Measurements from ENCODE around the gene PPL.

DNA sequence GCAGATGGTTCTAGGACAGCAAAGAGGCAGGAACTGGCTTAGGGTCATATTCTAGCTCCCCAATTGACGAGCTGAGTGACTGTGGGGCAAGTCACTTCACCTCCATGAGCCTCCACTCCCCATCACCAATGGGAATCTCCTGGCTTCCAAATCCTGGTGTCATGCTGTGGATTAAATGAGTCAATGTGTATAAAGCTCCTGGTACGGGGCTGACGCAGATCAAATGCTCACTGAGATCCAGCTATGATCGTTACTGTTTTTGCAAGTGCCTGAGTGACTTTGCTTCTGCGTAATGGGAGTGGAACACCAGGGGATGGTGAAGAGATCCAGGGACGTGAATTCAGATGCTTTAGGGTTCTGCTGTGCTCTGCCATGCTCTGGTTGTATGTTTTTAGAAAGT is 23.6 kb upstream of the PPL start:
- TF ChIP-seq, protein P1, sequence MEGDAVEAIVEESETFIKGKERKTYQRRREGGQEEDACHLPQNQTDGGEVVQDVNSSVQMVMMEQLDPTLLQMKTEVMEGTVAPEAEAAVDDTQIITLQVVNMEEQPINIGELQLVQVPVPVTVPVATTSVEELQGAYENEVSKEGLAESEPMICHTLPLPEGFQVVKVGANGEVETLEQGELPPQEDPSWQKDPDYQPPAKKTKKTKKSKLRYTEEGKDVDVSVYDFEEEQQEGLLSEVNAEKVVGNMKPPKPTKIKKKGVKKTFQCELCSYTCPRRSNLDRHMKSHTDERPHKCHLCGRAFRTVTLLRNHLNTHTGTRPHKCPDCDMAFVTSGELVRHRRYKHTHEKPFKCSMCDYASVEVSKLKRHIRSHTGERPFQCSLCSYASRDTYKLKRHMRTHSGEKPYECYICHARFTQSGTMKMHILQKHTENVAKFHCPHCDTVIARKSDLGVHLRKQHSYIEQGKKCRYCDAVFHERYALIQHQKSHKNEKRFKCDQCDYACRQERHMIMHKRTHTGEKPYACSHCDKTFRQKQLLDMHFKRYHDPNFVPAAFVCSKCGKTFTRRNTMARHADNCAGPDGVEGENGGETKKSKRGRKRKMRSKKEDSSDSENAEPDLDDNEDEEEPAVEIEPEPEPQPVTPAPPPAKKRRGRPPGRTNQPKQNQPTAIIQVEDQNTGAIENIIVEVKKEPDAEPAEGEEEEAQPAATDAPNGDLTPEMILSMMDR (IDR thresholded peaks at IDR 0.05; ENCODE audit: extremely low read depth in 1 of 2, insufficient read depth in 1 of 2, low read depth in 1 of 2, low read length in 2 of 2), result no peak
- no peak for TF ChIP-seq POLR2A (IDR thresholded peaks at IDR 0.05; ENCODE audit: low read depth, low read length)
- no peak for TF ChIP-seq JUN (IDR thresholded peaks at IDR 0.05; ENCODE audit: borderline replicate concordance, insufficient read depth, insufficient read length, low read depth)
- no peak for TF ChIP-seq POLR2AphosphoS5 (IDR thresholded peaks at IDR 0.05; ENCODE audit: insufficient read depth, low read depth, low read length)
- no peak for TF ChIP-seq EZH2 (IDR thresholded peaks at IDR 0.05; ENCODE audit: borderline replicate concordance, low read depth, low read length, severe bottlenecking)
- TF ChIP-seq, protein P2, sequence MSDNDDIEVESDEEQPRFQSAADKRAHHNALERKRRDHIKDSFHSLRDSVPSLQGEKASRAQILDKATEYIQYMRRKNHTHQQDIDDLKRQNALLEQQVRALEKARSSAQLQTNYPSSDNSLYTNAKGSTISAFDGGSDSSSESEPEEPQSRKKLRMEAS (IDR thresholded peaks at IDR 0.05; ENCODE audit: insufficient read depth, insufficient read length), result no peak
- no peak for TF ChIP-seq MYC (IDR thresholded peaks at IDR 0.05; ENCODE audit: low read depth, low read length)
- TF ChIP-seq GATA2 (IDR thresholded peaks at IDR 0.05; ENCODE audit: insufficient read depth, insufficient read length, low read depth, low read length), result no peak
- TF ChIP-seq FOS (IDR thresholded peaks at IDR 0.05; ENCODE audit: borderline replicate concordance, insufficient read depth, low read length), result no peak
